Iris pigment epithelial cell (primary cell): ENCODE measurements around the gene LACTB.

ENCODE experiments used
- DNase-seq: peaks from one replicate; pipeline ENCODE4 v3.0.0-alpha.2; 2011; ENCODE audit warnings: low read depth

The LACTB gene

GRCh38 chr15:63178034-63178433 lies 56.4 kb downstream of the LACTB start:
- no peak for DNase-seq

GRCh38 chr15:63180746-63181145 lies 59.1 kb downstream of the LACTB start:
- DNase-seq: no peak

GRCh38 chr15:63181648-63182047 lies 60.0 kb downstream of the LACTB start:
- DNase-seq: peak; percentile 66

- DNase-seq: no peak
Measured at GRCh38 chr15:63185206-63185605, 63.5 kb downstream of the LACTB start.

- peak; percentile 84 for DNase-seq
Measured at GRCh38 chr15:63186065-63186464, 64.4 kb downstream of the LACTB start.

- DNase-seq: no peak
Measured at GRCh38 chr15:63187589-63188226, 66.0 kb downstream of the LACTB start.

GRCh38 chr15:63188247-63188925 lies 66.7 kb downstream of the LACTB start:
- DNase-seq: no peak

- peak; percentile 97 for DNase-seq
Measured at GRCh38 chr15:63188926-63189871, 67.5 kb downstream of the LACTB start, which contains the start of gene RAB8B. Gene RAB8B (plus strand): TSS chr15:63189606. CDS start chr15:63189625, 19 bp downstream.

- DNase-seq: peak; percentile 28
Measured at GRCh38 chr15:63189941-63190768, 68.5 kb downstream of the LACTB start.

- DNase-seq: peak; percentile 47
Measured at GRCh38 chr15:63190769-63191649, 69.3 kb downstream of the LACTB start.
